NB4 (cell line): ENCODE results near the gene CNTNAP2.

Source experiments
- DNase-seq: peaks from one replicate; pipeline ENCODE4 v3.0.0; 2010; ENCODE audit warnings: low read depth
- H3K4me3 ChIP-seq: one replicate; pipeline ENCODE4 v1.5.1; 2011; ENCODE audit warnings: mild to moderate bottlenecking, low read depth, low read length, moderate library complexity
- CTCF ChIP-seq: IDR thresholded peaks from one replicate; pipeline ENCODE4 v1.5.1; 2012; ENCODE audit warnings: low read depth, low read length
- MAX ChIP-seq: IDR thresholded peaks from 2 replicates; pipeline ENCODE4 v1.6.1; 2011; ENCODE audit warnings: low read depth, low read length
- MYC ChIP-seq: IDR thresholded peaks from 2 replicates; pipeline ENCODE4 v1.6.1; 2011; ENCODE audit warnings: low read depth, low read length
- POLR2A ChIP-seq: IDR thresholded peaks from 2 replicates; pipeline ENCODE4 v1.6.1; 2011; ENCODE audit warnings: mild to moderate bottlenecking; ENCODE audit not compliant: insufficient read length; ENCODE audit errors: extremely low read depth

Gene CNTNAP2

GRCh38 chr7:147742301-147742700, 1625.7 kb downstream of the CNTNAP2 start:
- DNase-seq = no peak
- no peak overlapping the region for H3K4me3 ChIP-seq
- TF ChIP-seq CTCF = no peak
- TF ChIP-seq POLR2A = no peak
- TF ChIP-seq MAX = no peak
- no peak for TF ChIP-seq MYC

GRCh38 chr7:147756300-147756699, 1639.7 kb downstream of the CNTNAP2 start:
- DNase-seq = no peak
- no peak overlapping the region for H3K4me3 ChIP-seq
- TF ChIP-seq MYC = no peak
- no peak for TF ChIP-seq POLR2A
- TF ChIP-seq CTCF = no peak
- no peak for TF ChIP-seq MAX

GRCh38 chr7:147759327-147759943, 1642.8 kb downstream of the CNTNAP2 start:
- DNase-seq = no peak
- TF ChIP-seq MAX (no peak), CTCF (no peak), MYC (no peak), POLR2A (no peak)
- H3K4me3 ChIP-seq = no peak overlapping the region

GRCh38 chr7:147765301-147765700, 1648.7 kb downstream of the CNTNAP2 start:
- no peak for TF ChIP-seq POLR2A
- no peak for TF ChIP-seq CTCF
- no peak for TF ChIP-seq MYC
- TF ChIP-seq MAX = no peak
- no peak for DNase-seq
- no peak overlapping the region for H3K4me3 ChIP-seq

GRCh38 chr7:147771344-147771743, 1654.7 kb downstream of the CNTNAP2 start:
- TF ChIP-seq CTCF = no peak
- TF ChIP-seq POLR2A = no peak
- TF ChIP-seq MAX = no peak
- no peak for TF ChIP-seq MYC
- no peak for DNase-seq
- no peak overlapping the region for H3K4me3 ChIP-seq

- TF ChIP-seq MYC (no peak), CTCF (no peak), MAX (no peak), POLR2A (no peak)
- H3K4me3 ChIP-seq = no peak overlapping the region
- no peak for DNase-seq
Measured at GRCh38 chr7:147774461-147774860, 1657.9 kb downstream of the CNTNAP2 start.
